Activated naive CD4-positive, alpha-beta T cell treated with anti-CD3 and anti-CD28 coated beads, Interleukin-2, amount 50 U/mL, for 72 hours (primary cell): ENCODE measurements around the gene SLCO4C1. TPM values are rescaled to one million over a fixed set of nuclear protein-coding genes. Genes with fewer than 3 reads are reported as not detected.
A peak's percentile ranks its signal among the peaks of the same experiment; 100 is the strongest.

ENCODE experiments used
- ATAC-seq, 2 donors: fragments of 150-1000 bp; cut with Tn5 transposase; 2 replicates each; pipeline ENCODE4 v1.10.0; 2021; ENCODE audit warnings: mild to moderate bottlenecking in 2 of 2, moderate library complexity in 2 of 2
- DNase-seq, 2 donors: peaks; one replicate each; pipeline ENCODE4 v3.0.0; 2021 to 2022; ENCODE audit warnings: low spot score in 2 of 2
- H3K27ac Mint-ChIP-seq, 2 donors: one replicate each; pipeline ENCODE4 v1.8.0; 2022; ENCODE audit warnings: mild to moderate bottlenecking in 2 of 2, mixed read lengths in 2 of 2
- H3K36me3 Mint-ChIP-seq, 2 donors: one replicate each; pipeline ENCODE4 v1.8.0; 2022; ENCODE audit warnings: mixed read lengths in 2 of 2
- H3K9me3 Mint-ChIP-seq, 2 donors: one replicate each; pipeline ENCODE4 v1.8.0; 2022; ENCODE audit warnings: mixed read lengths in 2 of 2
- total RNA-seq, 2 donors: library from RNA; stranded (reverse); gene quantifications; one replicate each; pipeline ENCODE4 v1.2.3, GENCODE V29; 2022

SLCO4C1 gene
- total RNA-seq, 2 donors from 2014 or later = 0.07 to 0.10 TPM

GRCh38 chr5:102218159-102218558, 77.9 kb downstream of the SLCO4C1 start:
- H3K9me3 Mint-ChIP-seq = no peaks in the 10 kb centered on the region
- no peak overlapping the region for H3K27ac Mint-ChIP-seq
- no peaks in the 10 kb centered on the region for H3K36me3 Mint-ChIP-seq
- ATAC-seq = peak; percentile 26 to 98
- DNase-seq = no peak

- H3K9me3 Mint-ChIP-seq = no peaks in the 10 kb centered on the region
These were observed 79.4 kb downstream of the SLCO4C1 start for GRCh38 chr5:102216678-102217077.

GRCh38 chr5:102211165-102211564, 84.9 kb downstream of the SLCO4C1 start:
- DNase-seq (no peak), ATAC-seq (no peak)
- no peak overlapping the region for H3K27ac Mint-ChIP-seq
- H3K36me3 Mint-ChIP-seq = no peaks in the 10 kb centered on the region
- no peaks in the 10 kb centered on the region for H3K9me3 Mint-ChIP-seq

More at GRCh38 chr5:102216678-102217077, 79.4 kb downstream of the SLCO4C1 start:
- DNase-seq (no peak), ATAC-seq (no peak)
- H3K36me3 Mint-ChIP-seq = no peaks in the 10 kb centered on the region
- no peak overlapping the region for H3K27ac Mint-ChIP-seq

- ATAC-seq (no peak), DNase-seq (no peak)
- H3K36me3 Mint-ChIP-seq = no peaks in the 10 kb centered on the region
These were observed 95.2 kb downstream of the SLCO4C1 start for GRCh38 chr5:102200861-102201260.

GRCh38 chr5:102196481-102196880, 99.6 kb downstream of the SLCO4C1 start:
- no peak for ATAC-seq
- H3K9me3 Mint-ChIP-seq = peaks cover 7 to 9% of the 10 kb centered on the region in 2 donors
- H3K36me3 Mint-ChIP-seq = peaks cover 0 to 9% of the 10 kb centered on the region in 2 donors
- no peak overlapping the region for H3K27ac Mint-ChIP-seq
- DNase-seq = no peak

More at GRCh38 chr5:102200861-102201260, 95.2 kb downstream of the SLCO4C1 start:
- Mint-ChIP-seq H3K9me3 (peaks cover 3 to 4% of the 10 kb centered on the region in 2 donors), H3K27ac (no peak overlapping the region)

Other genes starting within 250 kb of the SLCO4C1 start
- gene SLCO6A1, start 202.7 kb upstream of the SLCO4C1 start, total RNA-seq = not detected